GM12874 (cell line): ENCODE results near the gene FBXO47.

Experiments used
- CTCF ChIP-seq: IDR thresholded peaks from 2 replicates; pipeline ENCODE4 v1.5.1; 2011; ENCODE audit warnings: low read depth, mild to moderate bottlenecking, control low read depth, low read length, moderate library complexity; ENCODE audit not compliant: insufficient read depth

The FBXO47 gene

GRCh38 chr17:38947189-38947588 is 20.0 kb downstream of the FBXO47 start:
- no peak for TF ChIP-seq CTCF

DNA sequence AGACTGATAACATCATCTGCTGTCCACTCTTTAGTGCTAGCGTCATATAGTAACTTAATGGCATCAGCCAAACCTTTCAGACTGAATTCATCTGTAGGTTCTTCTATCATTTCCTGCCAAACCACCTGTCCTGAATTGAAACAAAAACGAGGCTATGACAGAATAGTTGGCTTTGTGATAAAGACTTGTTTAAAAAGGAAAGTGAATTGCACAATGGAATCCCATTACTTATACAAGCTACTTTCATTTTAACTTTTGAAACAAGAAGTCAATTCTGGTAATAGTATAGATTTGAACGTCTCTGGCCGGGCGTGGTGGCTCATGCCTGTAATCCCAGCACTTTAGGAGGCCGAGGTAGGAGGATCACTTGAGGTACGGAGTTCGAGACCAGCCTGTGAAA is 23.6 kb downstream of the FBXO47 start:
- no peak for TF ChIP-seq CTCF

- no peak for TF ChIP-seq CTCF
Observed at GRCh38 chr17:38942696-38943334, 24.4 kb downstream of the FBXO47 start.

- no peak for TF ChIP-seq CTCF
Observed at GRCh38 chr17:38940404-38940803, 26.8 kb downstream of the FBXO47 start.

DNA sequence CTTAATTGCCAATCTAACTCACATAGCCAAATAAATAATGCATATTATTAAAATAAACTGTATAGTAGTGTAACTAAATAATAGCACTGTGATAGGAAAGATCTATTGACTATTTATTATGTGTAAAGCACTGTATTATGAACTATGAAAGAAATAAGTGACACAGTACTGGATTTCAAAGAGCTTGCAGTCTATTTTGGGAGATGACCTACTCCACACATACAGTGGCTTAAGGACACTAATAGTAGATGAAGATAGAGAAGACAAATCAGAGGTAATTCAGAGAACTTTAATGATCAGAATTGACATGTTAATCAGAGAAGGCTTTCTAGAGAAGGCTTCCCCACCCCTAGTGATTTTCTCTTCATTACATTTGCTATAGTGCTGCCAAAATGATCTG is 27.2 kb downstream of the FBXO47 start:
- no peak for TF ChIP-seq CTCF

- no peak for TF ChIP-seq CTCF
Observed at GRCh38 chr17:38926293-38927070, 40.7 kb downstream of the FBXO47 start.

DNA sequence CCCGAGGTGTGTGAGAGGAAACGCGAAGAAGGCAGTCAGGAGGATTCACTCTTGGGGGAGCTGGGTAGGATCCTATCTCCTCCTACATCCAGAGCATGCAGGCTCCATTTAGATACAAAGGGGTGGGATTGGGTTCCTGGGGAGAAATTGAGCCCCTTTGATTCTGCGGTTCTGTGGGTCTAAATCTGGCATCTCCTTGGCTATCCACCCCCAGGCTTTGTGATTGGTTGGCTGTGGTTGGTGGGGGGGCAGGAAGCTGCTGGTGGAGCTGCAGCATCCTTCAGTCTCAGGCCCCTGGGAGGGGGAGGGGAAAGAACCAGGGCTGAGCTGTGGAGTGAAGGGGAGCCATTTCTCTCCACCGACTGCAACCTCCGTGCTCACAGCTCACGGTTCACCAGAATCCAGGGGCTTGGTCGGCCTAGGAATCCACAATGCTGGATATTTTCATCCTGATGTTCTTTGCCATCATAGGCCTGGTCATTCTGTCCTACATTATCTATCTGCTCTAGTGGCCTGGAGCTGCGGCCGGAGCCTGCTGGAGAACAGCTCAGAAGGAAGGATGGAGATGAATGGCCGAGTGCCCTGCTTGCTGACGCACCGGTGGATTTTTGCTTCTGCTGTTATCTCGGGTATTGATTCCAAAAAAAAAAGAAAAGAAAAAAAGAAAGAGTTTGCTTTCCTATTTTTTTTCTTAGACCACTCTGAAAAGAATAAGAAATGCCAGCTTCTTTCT is 41.8 kb downstream of the FBXO47 start, which contains the start of gene LASP1NB:
Gene LASP1NB (plus strand): TSS at position 352 of the 733 bp plus-strand sequence.
- no peak for TF ChIP-seq CTCF
